Heart left ventricle (tissue), 13 donors: Measurements from ENCODE around the gene SPTY2D1.

Experiments
- CTCF ChIP-seq, 12 donors: fragments of 200-600 bp; sonication (generic) in 4 of 12; IDR thresholded peaks; one replicate each; pipeline versions ENCODE4 v1.5.0 to v1.8.0; 2018 to 2022; ENCODE audit warnings: antibody characterized with exemption in 12 of 12, mild to moderate bottlenecking in 5 of 12
- POLR2A ChIP-seq, 2 donors: fragments of 450-650 bp; IDR thresholded peaks; one replicate each; pipeline ENCODE4 v1.6.1; 2017; ENCODE audit warnings: antibody characterized with exemption in 2 of 2, mild to moderate bottlenecking in 2 of 2, moderate library complexity in 2 of 2
- donor health status: ischemic (EF 13 %, LVEDD 7.1; RV severe dilation, severe dysfunction).
- donor health status: DM: no; HTN: yes; CAD: no.
- donor health status: DM: no; HTN: no; CAD: no.
- donor health status: ischemic (EF 25% LVEDD 6.9; RV normal size, moderate dysfunction).
- donor health status: ischemic (EF 25% LVEDD 5.7; RV mildly dilated, moderate dysfunction).
- donor health status: ischemic (EF 35%, LVEDD 5.7; RV mildly dilated, moderate dysfunction).
- donor health status: nonischemic (EF 11% LVEDD 7.7; RV severe dilation, severe dysfunction).
- donor health status: DM: yes; HTN: yes; CAD: no.
- donor health status: PGD.
- donor health status: ischemic (EF 29% LVEDD 5.4; RV normal size, mild dysfunction).
- donor health status: nonischemic (EF 23%, LVEDD 6.1; RV moderate dilation, normal function).

- TF ChIP-seq CTCF (IDR thresholded peaks at IDR 0.05) (no peak), POLR2A (IDR thresholded peaks at IDR 0.05) (no peak)
These were observed 53.9 kb downstream of the SPTY2D1 start for GRCh38 chr11:18580113-18580766.
